AG04449 (cell line): ENCODE data around the gene ACER2.

Experiments used
- CTCF ChIA-PET: fragments of 350-600 bp; formaldehyde crosslinking; extraction: SDS; loops from one replicate; lab custom pipeline; 2021; ENCODE audit warnings: antibody characterized with exemption; lab: Yijun Ruan, JAX
- POLR2A ChIA-PET: fragments of 400-600, 350-600 bp; formaldehyde crosslinking; extraction: SDS; loops from one replicate; lab custom pipeline; 2020; ENCODE audit warnings: antibody characterized with exemption, inconsistent platforms; lab: Yijun Ruan, JAX
- DNase-seq: peaks from one replicate; pipeline ENCODE4 v3.0.0-alpha.2; 2010; ENCODE audit warnings: low read depth, low spot score
- H3K4me3 ChIP-seq: 2 replicates; pipeline ENCODE4 v1.5.1; 2011; ENCODE audit warnings: low read depth, mild to moderate bottlenecking, control low read depth, low read length
- TF ChIP-seq, protein P1 (sequence below): IDR thresholded peaks from one replicate; pipeline ENCODE4 v1.5.1; 2011; ENCODE audit warnings: mild to moderate bottlenecking, moderate library complexity, low read length, control low read depth, inconsistent platforms; ENCODE audit not compliant: insufficient read depth; ENCODE audit errors: missing control alignments

Gene ACER2

GRCh38 chr9:19408693-19409400 lies at the start of gene ACER2:
Gene ACER2 (plus strand): TSS chr9:19409009. CDS start chr9:19409085, 76 bp downstream.
- ChIA-PET POLR2A (interaction anchor here (0.9 to 1.4 kb wide), 2 partner anchors 27 to 29 kb away, joined by 3 to 9 read pairs; partner anchors contain the start of gene RPS6), CTCF (no interaction called here)
- TF ChIP-seq, protein P1, sequence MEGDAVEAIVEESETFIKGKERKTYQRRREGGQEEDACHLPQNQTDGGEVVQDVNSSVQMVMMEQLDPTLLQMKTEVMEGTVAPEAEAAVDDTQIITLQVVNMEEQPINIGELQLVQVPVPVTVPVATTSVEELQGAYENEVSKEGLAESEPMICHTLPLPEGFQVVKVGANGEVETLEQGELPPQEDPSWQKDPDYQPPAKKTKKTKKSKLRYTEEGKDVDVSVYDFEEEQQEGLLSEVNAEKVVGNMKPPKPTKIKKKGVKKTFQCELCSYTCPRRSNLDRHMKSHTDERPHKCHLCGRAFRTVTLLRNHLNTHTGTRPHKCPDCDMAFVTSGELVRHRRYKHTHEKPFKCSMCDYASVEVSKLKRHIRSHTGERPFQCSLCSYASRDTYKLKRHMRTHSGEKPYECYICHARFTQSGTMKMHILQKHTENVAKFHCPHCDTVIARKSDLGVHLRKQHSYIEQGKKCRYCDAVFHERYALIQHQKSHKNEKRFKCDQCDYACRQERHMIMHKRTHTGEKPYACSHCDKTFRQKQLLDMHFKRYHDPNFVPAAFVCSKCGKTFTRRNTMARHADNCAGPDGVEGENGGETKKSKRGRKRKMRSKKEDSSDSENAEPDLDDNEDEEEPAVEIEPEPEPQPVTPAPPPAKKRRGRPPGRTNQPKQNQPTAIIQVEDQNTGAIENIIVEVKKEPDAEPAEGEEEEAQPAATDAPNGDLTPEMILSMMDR: peak; percentile 28
- peak within 1 kb of the TSS; percentile 76 for H3K4me3 ChIP-seq
- no peak for DNase-seq

GRCh38 chr9:19369107-19369506 lies 39.7 kb upstream of the ACER2 start:
- no peak for DNase-seq
- TF ChIP-seq, protein P1: no peak
- CTCF ChIA-PET: interaction anchor here (0.9 kb wide), 1 partner anchor 96 kb away, joined by 3 read pairs; no protein-coding TSS in a partner anchor
- no peak overlapping the region for H3K4me3 ChIP-seq
- POLR2A ChIA-PET: interaction anchor here (0.6 kb wide), 1 partner anchor 11 kb away, joined by 3 read pairs; the partner anchor contains the start of gene RPS6

- ChIA-PET CTCF (interaction anchor here (1.3 kb wide), 2 partner anchors 11 to 92 kb away, joined by 3 to 5 read pairs; no protein-coding TSS in a partner anchor), POLR2A (interaction anchor here (0.6 kb wide), 1 partner anchor 10 kb away, joined by 3 read pairs; no protein-coding TSS in a partner anchor)
- no peak overlapping the region for H3K4me3 ChIP-seq
- TF ChIP-seq, protein P1: no peak
- DNase-seq: no peak
Observed at GRCh38 chr9:19371942-19372341, 36.9 kb upstream of the ACER2 start.

GRCh38 chr9:19372567-19372966 lies 36.2 kb upstream of the ACER2 start:
- ChIA-PET POLR2A (interaction anchor here (0.6 kb wide), 2 partner anchors 9 to 11 kb away, joined by 3 read pairs; no protein-coding TSS in a partner anchor), CTCF (no interaction called here)
- TF ChIP-seq, protein P1: no peak
- DNase-seq: no peak
- no peak overlapping the region for H3K4me3 ChIP-seq

GRCh38 chr9:19373527-19373926 lies 35.3 kb upstream of the ACER2 start:
- CTCF ChIA-PET: interaction anchor here (1.0 kb wide), 1 partner anchor 84 kb away, joined by 3 read pairs; no protein-coding TSS in a partner anchor
- no peak for DNase-seq
- TF ChIP-seq, protein P1: no peak
- POLR2A ChIA-PET: no interaction called here
- H3K4me3 ChIP-seq: no peak overlapping the region

- TF ChIP-seq, protein P1: no peak
- ChIA-PET CTCF (interaction anchor here (1.2 kb wide), 1 partner anchor 82 kb away, joined by 5 read pairs; no protein-coding TSS in a partner anchor), POLR2A (interaction anchor here (1.8 kb wide), 1 partner anchor 8 kb away, joined by 5 read pairs; no protein-coding TSS in a partner anchor)
- no peak for DNase-seq
- no peak overlapping the region for H3K4me3 ChIP-seq
Observed at GRCh38 chr9:19375538-19375937, 33.3 kb upstream of the ACER2 start.
